GM11168 (cell line): ENCODE data around the gene RTN4R.

Experiments
- in situ Hi-C: fragments of 300-500 bp; cut with MboI; formaldehyde crosslinking; loops from one replicate; pipeline ENCODE4 v1.12.0; 2022; ENCODE audit warnings: low sequenced_read_pairs; ENCODE audit not compliant: unreplicated experiment

Gene RTN4R

GRCh38 chr22:20192972-20193760, 75.0 kb downstream of the RTN4R start:
- in situ Hi-C loops: no loop called here

- in situ Hi-C loops: no loop called here
Measured at GRCh38 chr22:20192293-20192971, 75.7 kb downstream of the RTN4R start.

GRCh38 chr22:20191803-20192202, 76.3 kb downstream of the RTN4R start:
- in situ Hi-C loops: no loop called here
